GM12878 (cell line): ENCODE measurements around the gene EPHA4. TPM values are rescaled to one million over a fixed set of nuclear protein-coding genes. Genes with fewer than 3 reads are reported as not detected.

Experiments used
- ATAC-seq: fragments of 200-7000 bp; cut with Tn5 transposase; 3 replicates; pipeline ENCODE4 v1.9.1; 2020; ENCODE audit warnings: mild to moderate bottlenecking, moderate library complexity
- BruUV-seq: library from RNA; stranded (reverse); fragments of 400-500 nt; replicated peaks from 2 replicates; lab custom pipeline; 2021; lab: Mats Ljungman, UMichigan
- CTCF ChIA-PET: fragments of 300-600 bp; sonication (Branson Sonifier 250); formaldehyde crosslinking; extraction: SDS; loops from one replicate; lab custom pipeline; 2021; ENCODE audit warnings: inconsistent platforms; lab: Yijun Ruan, JAX
- POLR2A ChIA-PET: fragments of 350-600 bp; formaldehyde crosslinking; extraction: SDS; loops from one replicate; lab custom pipeline; 2021; ENCODE audit warnings: inconsistent platforms; lab: Charles Lee
- RAD21 ChIA-PET: fragments of 300-600 bp; sonication (Branson Sonifier 250); formaldehyde crosslinking; loops from one replicate; lab custom pipeline; 2023; ENCODE audit warnings: antibody characterized with exemption; ENCODE audit not compliant: unreplicated experiment; lab: Charles Lee
- SMC1A ChIA-PET: fragments of 300-600 bp; sonication (Branson Sonifier 250); formaldehyde crosslinking; loops from one replicate; lab custom pipeline; 2023; ENCODE audit not compliant: unreplicated experiment, uncharacterized antibody; lab: Charles Lee
- DNase-seq: peaks from one replicate; pipeline ENCODE4 v3.0.0-alpha.2; 2011; ENCODE audit warnings: low read depth, low spot score
- FAIRE-seq: peaks from 3 replicates; lab custom pipeline; 2011; peaks lifted over from hg19 to GRCh38; lab: Jason Lieb, UNC
- H2AFZ ChIP-seq: 2 replicates; pipeline ENCODE4 v1.6.0; 2011; ENCODE audit warnings: low read depth, low read length, control low read depth; ENCODE audit not compliant: control insufficient read depth
- H3K27ac ChIP-seq: 2 replicates; pipeline ENCODE4 v1.5.1; 2011; ENCODE audit warnings: control low read depth; ENCODE audit not compliant: control insufficient read depth, insufficient read depth
- H3K27me3 ChIP-seq, 2 experiments: replicated peaks in 1 of 2; 2 replicates each; pipeline versions ENCODE4 v1.6.0 to v1.6.1; 2011; ENCODE audit warnings: low read length in 1 of 2; ENCODE audit not compliant: control insufficient read depth in 2 of 2, insufficient read depth in 2 of 2
- H3K36me3 ChIP-seq, 2 experiments: 2 replicates each; pipeline ENCODE4 v1.5.1; 2011; ENCODE audit warnings: low read length in 1 of 2; ENCODE audit not compliant: control insufficient read depth in 2 of 2, insufficient read depth in 2 of 2
- H3K4me1 ChIP-seq: 2 replicates; pipeline ENCODE4 v1.6.1; 2011; ENCODE audit warnings: mild to moderate bottlenecking, low read length, moderate library complexity, mixed read lengths; ENCODE audit not compliant: control insufficient read depth, insufficient read depth
- H3K4me2 ChIP-seq: 2 replicates; pipeline ENCODE4 v1.6.0; 2011; ENCODE audit warnings: control low read depth; ENCODE audit not compliant: control insufficient read depth, insufficient read depth
- H3K4me3 ChIP-seq: fragments of 200-600 bp; sonication (generic); 2 replicates; pipeline ENCODE4 v1.5.1; 2016
- H3K79me2 ChIP-seq: 2 replicates; pipeline ENCODE4 v1.6.0; 2011; ENCODE audit warnings: low read length; ENCODE audit not compliant: control insufficient read depth, insufficient read depth
- H3K9ac ChIP-seq: 2 replicates; pipeline ENCODE4 v1.8.0; 2011; ENCODE audit warnings: low read length, control low read depth, mixed read lengths; ENCODE audit not compliant: control insufficient read depth, insufficient read depth
- H3K9me3 ChIP-seq: replicated peaks from 3 replicates; pipeline ENCODE4 v1.5.1; 2011; ENCODE audit warnings: mild to moderate bottlenecking, low read length; ENCODE audit not compliant: control insufficient read depth, insufficient read depth
- H4K20me1 ChIP-seq: 2 replicates; pipeline ENCODE4 v1.6.0; 2011; ENCODE audit not compliant: control insufficient read depth, insufficient read depth
- BCLAF1 ChIP-seq: fragments of 450-650 bp; IDR thresholded peaks from 2 replicates; pipeline ENCODE4 v1.6.1; 2017; ENCODE audit warnings: antibody characterized with exemption, mild to moderate bottlenecking, moderate library complexity
- E2F8 ChIP-seq: fragments of 450-650 bp; IDR thresholded peaks from 2 replicates; pipeline ENCODE4 v1.6.1; 2018; ENCODE audit warnings: mild to moderate bottlenecking, low read depth, moderate library complexity; ENCODE audit not compliant: partially characterized antibody
- FOXK2 ChIP-seq: fragments of 450-650 bp; IDR thresholded peaks from 2 replicates; pipeline ENCODE4 v1.6.1; 2017; ENCODE audit warnings: mild to moderate bottlenecking, moderate library complexity
- IRF5 ChIP-seq: fragments of 450-650 bp; IDR thresholded peaks from 2 replicates; pipeline ENCODE4 v1.6.1; 2017; ENCODE audit warnings: borderline replicate concordance
- KDM1A ChIP-seq: fragments of 200-600 bp; sonication (generic); IDR thresholded peaks from 2 replicates; pipeline ENCODE4 v1.6.1; 2016; ENCODE audit warnings: borderline replicate concordance
- KLF5 ChIP-seq: fragments of 450-650 bp; IDR thresholded peaks from 2 replicates; pipeline ENCODE4 v1.6.1; 2014; ENCODE audit warnings: mild to moderate bottlenecking; ENCODE audit not compliant: partially characterized antibody
- MLLT1 ChIP-seq: fragments of 450-650 bp; IDR thresholded peaks from 2 replicates; pipeline ENCODE4 v1.6.1; 2016; ENCODE audit warnings: mild to moderate bottlenecking
- NFYB ChIP-seq: IDR thresholded peaks from 2 replicates; pipeline ENCODE4 v1.6.1; 2011; ENCODE audit warnings: low read depth, mild to moderate bottlenecking, low read length, improper control_type of control experiment, moderate library complexity; ENCODE audit not compliant: insufficient read depth
- SMAD5 ChIP-seq: IDR thresholded peaks from 2 replicates; pipeline ENCODE4 v1.6.1; 2016; ENCODE audit warnings: antibody characterized with exemption, low read depth
- SREBF1 ChIP-seq: IDR thresholded peaks from 2 replicates; pipeline ENCODE4 v1.6.1; 2012; ENCODE audit warnings: mild to moderate bottlenecking, low read length
- ZNF687 ChIP-seq: fragments of 450-650 bp; IDR thresholded peaks from 2 replicates; pipeline ENCODE4 v1.6.1; 2017; ENCODE audit warnings: mild to moderate bottlenecking, moderate library complexity
- WGBS: methylation state at CpG from one replicate; pipeline ENCODE4 v1.1.6; 2016; ENCODE audit warnings: low lambda C conversion rate; ENCODE audit not compliant: insufficient replicate concordance, insufficient coverage; ENCODE audit errors: missing lambda C conversion rate; 5-methylcytosine and 5-hydroxymethylcytosine counted together
- in situ Hi-C: fragments of 300-500 bp; cut with MboI; formaldehyde crosslinking; loops from 9 replicates; pipeline ENCODE4 v1.14.3; 2018; ENCODE audit warnings: mixed read lengths
- intact Hi-C: fragments of 100-400 bp; cut with micrococcal nuclease; formaldehyde crosslinking; loops from one replicate; pipeline ENCODE4 v1.14.2; 2022; ENCODE audit not compliant: unreplicated experiment
- polyA plus RNA-seq, 11 experiments: library from polyadenylated mRNA; depleted of rRNA in 4 of 11; unstranded in 6 of 11; stranded (reverse) in 5 of 11; fragments of >200 nt; fragmentation: Nextera tagmentation in 4 of 11; fragmentation: Illumina TruSeq in 1 of 11; extraction: Ambion mirVana in 4 of 11; extraction: Trizol in 1 of 11; gene quantifications; 1 replicate in 1 of 11; 2 replicates in 10 of 11; pipeline versions ENCODE4 v1.2.1 to v1.2.3, GENCODE V29; 2011 to 2016; ENCODE audit warnings: inconsistent platforms in 2 of 11, missing spikeins in 2 of 11, low read depth in 1 of 11
- total RNA-seq, 4 experiments: library from RNA; depleted of rRNA in 3 of 4; stranded (reverse); fragments of >200 nt in 3 of 4; fragmentation: Illumina TruSeq in 1 of 4; extraction: Trizol in 1 of 4; gene quantifications; 2 replicates each; pipeline versions ENCODE4 v1.2.1 to v1.2.3, GENCODE V29; 2013 to 2021

The EPHA4 gene
- total and polyA plus RNA-seq, 10 of the 15 experiments (the other 5 are each of a cell fraction or from before 2014, with no cell fraction given): 0.06 to 1.5 (median 0.33) TPM; not detected in 1

- Histone ChIP-seq H3K9ac (no peak overlapping the region), H3K79me2 (no peaks in the 10 kb centered on the region), H3K4me2 (no peak overlapping the region), H3K4me1 (no peaks in the 10 kb centered on the region), H3K27ac (no peak overlapping the region), H3K9me3 (no peaks in the 10 kb centered on the region), H2AFZ (no peak overlapping the region), H4K20me1 (no peaks in the 10 kb centered on the region), H3K27me3 (no peaks in the 10 kb centered on the region; a peak in 1 of 4 replicates), H3K4me3 (no peak overlapping the region), H3K36me3 (no peaks in the 10 kb centered on the region)
- SMC1A ChIA-PET: interaction anchor here (0.9 to 1.0 kb wide), 2 partner anchors 8 to 13 kb away, joined by 3 to 5 read pairs; no protein-coding TSS in a partner anchor
- FAIRE-seq (no peak), ATAC-seq (no peak), DNase-seq (no peak)
- CTCF ChIA-PET: no interaction called here
- POLR2A ChIA-PET: no interaction called here
- BruUV-seq: no TSS peak
- intact Hi-C loops: no loop called here
- RAD21 ChIA-PET: no interaction called here
- in situ Hi-C loops: no loop called here
- 100% methylated on average over 1 of the region's 1 CpG for WGBS
- TF ChIP-seq KLF5 (no peak), NFYB (no peak), BCLAF1 (no peak), ZNF687 (no peak), KDM1A (no peak), E2F8 (no peak), FOXK2 (no peak), SREBF1 (no peak), SMAD5 (no peak), MLLT1 (no peak), IRF5 (no peak)
These were observed 67.2 kb downstream of the EPHA4 start for GRCh38 chr2:221504905-221505304.
